SH-SY5Y (cell line): ENCODE data around the gene C4orf17.

Experiments used
- GATA2 ChIP-seq: IDR thresholded peaks from 2 replicates; pipeline ENCODE4 v1.6.1; 2011; ENCODE audit warnings: mild to moderate bottlenecking, low read depth, low read length
- GATA3 ChIP-seq: IDR thresholded peaks from 2 replicates; pipeline ENCODE4 v1.6.1; 2011; ENCODE audit warnings: low read depth, mild to moderate bottlenecking, low read length, moderate library complexity

DNA sequence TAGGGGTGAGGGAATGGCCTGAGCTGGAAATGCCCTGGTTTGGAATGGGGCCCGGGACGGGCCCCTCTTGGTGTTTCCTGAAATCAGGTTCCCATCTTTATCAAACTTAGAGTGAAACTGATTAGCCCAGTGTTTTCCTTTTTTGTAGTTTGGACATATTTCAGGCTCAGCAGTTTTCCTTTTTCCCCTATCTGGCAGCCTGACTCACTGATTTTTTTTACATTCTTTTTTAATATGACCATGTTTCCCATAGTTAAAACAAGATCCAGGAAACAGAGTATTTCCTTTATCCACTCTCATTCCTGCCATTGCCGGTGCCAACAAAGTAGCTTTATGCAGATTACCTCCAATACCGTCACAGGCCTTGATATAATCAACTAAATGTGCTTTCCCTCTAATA lies 20.5 kb upstream of the C4orf17 start:
- TF ChIP-seq GATA3, result no peak
- no peak for TF ChIP-seq GATA2
